Smooth muscle cell (in vitro differentiated cells): ENCODE results near the gene EPB41L5. TPM values are rescaled to one million over a fixed set of nuclear protein-coding genes. Genes with fewer than 3 reads are reported as not detected.

Source experiments
- DNase-seq: peaks from one replicate; lab custom pipeline; 2025; ENCODE audit not compliant: unreplicated experiment; lab: John Stamatoyannopoulos, UW
- H2AFZ ChIP-seq: fragments of 200-600 bp; sonication (generic); 2 replicates; pipeline ENCODE4 v1.6.0; 2016; ENCODE audit warnings: antibody characterized with exemption, low read depth, mild to moderate bottlenecking
- H3F3A ChIP-seq: fragments of 200-600 bp; sonication (generic); 2 replicates; pipeline ENCODE4 v1.6.0; 2017; ENCODE audit warnings: antibody characterized with exemption, low read depth
- H3K27ac ChIP-seq: fragments of 200-600 bp; sonication (generic); 2 replicates; pipeline ENCODE4 v1.5.1; 2016; ENCODE audit warnings: low read depth, mild to moderate bottlenecking
- H3K27me3 ChIP-seq: fragments of 200-600 bp; sonication (generic); 2 replicates; pipeline ENCODE4 v1.6.1; 2016; ENCODE audit warnings: low read depth, mild to moderate bottlenecking
- H3K36me3 ChIP-seq: fragments of 200-600 bp; sonication (generic); 2 replicates; pipeline ENCODE4 v1.5.1; 2016; ENCODE audit warnings: low read depth
- H3K4me1 ChIP-seq: fragments of 200-600 bp; sonication (generic); 2 replicates; pipeline ENCODE4 v1.5.1; 2016; ENCODE audit warnings: low read depth
- H3K4me2 ChIP-seq: fragments of 200-600 bp; sonication (generic); 2 replicates; pipeline ENCODE4 v1.6.0; 2016; ENCODE audit warnings: mild to moderate bottlenecking
- H3K4me3 ChIP-seq: fragments of 200-600 bp; sonication (generic); 2 replicates; pipeline ENCODE4 v1.5.1; 2016; ENCODE audit warnings: mild to moderate bottlenecking
- H3K79me2 ChIP-seq: fragments of 200-600 bp; sonication (generic); 2 replicates; pipeline ENCODE4 v1.6.0; 2016; ENCODE audit warnings: low read depth, mild to moderate bottlenecking
- H3K9ac ChIP-seq: fragments of 200-600 bp; sonication (generic); 2 replicates; pipeline ENCODE4 v1.6.0; 2016; ENCODE audit warnings: low read depth
- H3K9me3 ChIP-seq: fragments of 200-600 bp; sonication (generic); replicated peaks from 2 replicates; pipeline ENCODE4 v1.5.1; 2016; ENCODE audit warnings: low read depth
- H4K20me1 ChIP-seq: fragments of 200-600 bp; sonication (generic); 2 replicates; pipeline ENCODE4 v1.6.0; 2016; ENCODE audit warnings: low read depth
- CTCF ChIP-seq: fragments of 200-600 bp; sonication (generic); IDR thresholded peaks from 2 replicates; pipeline ENCODE4 v1.5.1; 2017; ENCODE audit warnings: borderline replicate concordance, mild to moderate bottlenecking, antibody characterized with exemption; ENCODE audit not compliant: insufficient read depth, poor library complexity, severe bottlenecking
- WGBS: methylation state at CpG from one replicate; pipeline ENCODE4 v1.1.7; 2016; ENCODE audit warnings: low lambda C conversion rate; 5-methylcytosine and 5-hydroxymethylcytosine counted together
- polyA plus RNA-seq: library from polyadenylated mRNA; unstranded; fragments of >200 nt; fragmentation: Nextera tagmentation; extraction: Ambion mirVana; gene quantifications from 2 replicates; pipeline ENCODE4 v1.2.1, GENCODE V29; 2016
- total RNA-seq: library from RNA; depleted of rRNA; stranded (reverse); fragments of >200 nt; gene quantifications from 2 replicates; pipeline ENCODE4 v1.2.3, GENCODE V29; 2014

Gene EPB41L5
- total and polyA plus RNA-seq, 2 experiments from 2014 or later, result 4.6 to 17.2 TPM

- Histone ChIP-seq H3K79me2 (no peaks in the 10 kb centered on the region), H3K4me1 (no peaks in the 10 kb centered on the region), H3K36me3 (no peaks in the 10 kb centered on the region), H3K27me3 (no peaks in the 10 kb centered on the region), H2AFZ (no peak overlapping the region), H3K9ac (no peak overlapping the region), H3F3A (no peaks in the 10 kb centered on the region), H4K20me1 (no peaks in the 10 kb centered on the region), H3K4me2 (no peak overlapping the region), H3K27ac (no peak overlapping the region), H3K9me3 (no peaks in the 10 kb centered on the region), H3K4me3 (no peak overlapping the region)
- TF ChIP-seq CTCF, result no peak
- WGBS, result 95% methylated on average over 15 of the region's 15 CpGs
- DNase-seq, result no peak
Measured at GRCh38 chr2:120177001-120177621, 164.2 kb downstream of the EPB41L5 start.

DNA sequence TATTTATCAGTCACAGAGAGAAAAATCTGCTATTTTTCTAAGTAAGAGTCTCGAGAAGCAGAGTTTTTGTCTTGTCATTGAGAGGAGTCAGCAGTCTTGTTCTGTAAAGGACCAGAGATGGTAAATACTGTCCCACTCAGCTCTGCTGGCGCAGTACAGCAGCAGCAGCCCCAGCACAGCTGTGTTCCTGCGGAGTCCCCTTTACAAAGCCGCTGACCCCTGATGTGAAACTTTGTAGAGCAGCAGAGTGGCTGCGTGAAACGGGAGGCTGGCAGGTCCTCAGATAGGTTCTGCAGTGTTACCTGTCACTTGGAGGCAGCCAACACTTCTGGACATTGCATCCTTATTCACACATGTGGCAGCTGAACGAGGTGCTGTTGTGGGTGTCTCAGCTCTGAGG, 165.1 kb downstream of the EPB41L5 start:
- Histone ChIP-seq H4K20me1 (no peaks in the 10 kb centered on the region), H2AFZ (no peak overlapping the region), H3K27ac (no peak overlapping the region), H3K27me3 (no peaks in the 10 kb centered on the region), H3K79me2 (no peaks in the 10 kb centered on the region), H3K4me2 (no peak overlapping the region), H3F3A (no peaks in the 10 kb centered on the region), H3K4me1 (no peaks in the 10 kb centered on the region), H3K4me3 (no peak overlapping the region), H3K9ac (no peak overlapping the region), H3K9me3 (no peaks in the 10 kb centered on the region), H3K36me3 (no peaks in the 10 kb centered on the region)
- 94% methylated on average over 7 of the region's 7 CpGs for WGBS
- TF ChIP-seq CTCF, result no peak
- no peak for DNase-seq

GRCh38 chr2:120179396-120179795, 166.5 kb downstream of the EPB41L5 start:
- Histone ChIP-seq H3K4me1 (no peaks in the 10 kb centered on the region), H3K36me3 (no peaks in the 10 kb centered on the region), H4K20me1 (no peaks in the 10 kb centered on the region), H3F3A (no peaks in the 10 kb centered on the region), H3K9ac (no peak overlapping the region), H3K27me3 (no peaks in the 10 kb centered on the region), H3K4me3 (no peak overlapping the region), H3K27ac (no peak overlapping the region), H3K79me2 (no peaks in the 10 kb centered on the region), H3K4me2 (no peak overlapping the region), H3K9me3 (no peaks in the 10 kb centered on the region), H2AFZ (no peak overlapping the region)
- DNase-seq, result no peak
- 98% methylated on average over 3 of the region's 3 CpGs for WGBS
- TF ChIP-seq CTCF, result no peak

DNA sequence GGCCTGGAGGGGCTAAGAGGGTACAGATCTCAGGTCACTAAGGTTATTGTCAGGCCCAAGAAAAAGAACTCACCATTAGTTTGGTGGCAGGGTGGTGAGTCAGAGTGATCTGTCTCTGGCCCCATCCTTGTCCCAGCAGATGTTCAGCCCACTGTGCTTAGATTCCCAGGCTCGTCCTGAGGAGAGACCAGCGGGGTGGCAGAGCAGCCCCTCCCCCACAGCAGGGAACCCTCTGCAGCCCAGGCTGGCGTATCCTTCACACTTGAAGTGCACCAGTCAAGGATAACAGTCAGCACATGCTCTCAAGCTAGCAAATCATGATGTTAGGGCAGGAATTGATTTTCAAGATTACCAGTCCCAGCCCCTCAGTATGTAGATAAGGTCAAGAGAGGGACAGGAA, 167.2 kb downstream of the EPB41L5 start:
- Histone ChIP-seq H3K79me2 (no peaks in the 10 kb centered on the region), H3K9me3 (no peaks in the 10 kb centered on the region), H3K27me3 (no peaks in the 10 kb centered on the region), H3K4me1 (no peaks in the 10 kb centered on the region), H3K9ac (no peak overlapping the region), H3K27ac (no peak overlapping the region), H2AFZ (no peak overlapping the region), H3K4me2 (no peak overlapping the region), H3K36me3 (no peaks in the 10 kb centered on the region), H3K4me3 (no peak overlapping the region), H4K20me1 (no peaks in the 10 kb centered on the region), H3F3A (no peaks in the 10 kb centered on the region)
- no peak for TF ChIP-seq CTCF
- DNase-seq, result no peak
- 64% methylated on average over 3 of the region's 3 CpGs for WGBS
